GM23248 (cell line): ENCODE data around the gene PRKD1. TPM values are rescaled to one million over a fixed set of nuclear protein-coding genes. Genes with fewer than 3 reads are reported as not detected.

Source experiments
- DNase-seq: peaks from one replicate; pipeline ENCODE4 v3.0.0-alpha.2; 2015
- H2AFZ ChIP-seq: fragments of 200-600 bp; sonication (generic); 2 replicates; pipeline ENCODE4 v1.6.1; 2016; ENCODE audit warnings: antibody characterized with exemption
- H3F3A ChIP-seq: fragments of 200-600 bp; sonication (generic); 2 replicates; pipeline ENCODE4 v1.6.1; 2016; ENCODE audit warnings: mild to moderate bottlenecking, antibody characterized with exemption, mixed run types; ENCODE audit not compliant: insufficient read depth
- H3K27ac ChIP-seq: fragments of 200-600 bp; sonication (generic); 2 replicates; pipeline ENCODE4 v1.5.1; 2016; ENCODE audit warnings: mild to moderate bottlenecking
- H3K27me3 ChIP-seq: fragments of 200-600 bp; sonication (generic); replicated peaks from 2 replicates; pipeline ENCODE4 v1.6.1; 2016; ENCODE audit warnings: mild to moderate bottlenecking; ENCODE audit not compliant: insufficient read depth
- H3K36me3 ChIP-seq: fragments of 200-600 bp; sonication (generic); 2 replicates; pipeline ENCODE4 v1.6.1; 2016; ENCODE audit warnings: low read depth, mild to moderate bottlenecking
- H3K4me1 ChIP-seq: fragments of 200-600 bp; sonication (generic); 2 replicates; pipeline ENCODE4 v1.6.1; 2016; ENCODE audit warnings: mild to moderate bottlenecking; ENCODE audit not compliant: insufficient read depth
- H3K4me2 ChIP-seq: fragments of 200-600 bp; sonication (generic); one replicate; pipeline ENCODE4 v1.6.1; 2016; ENCODE audit warnings: mild to moderate bottlenecking; ENCODE audit not compliant: unreplicated experiment
- H3K4me3 ChIP-seq: fragments of 200-600 bp; sonication (generic); 2 replicates; pipeline ENCODE4 v1.5.1; 2016; ENCODE audit warnings: mild to moderate bottlenecking
- H3K79me2 ChIP-seq: fragments of 200-600 bp; sonication (generic); 2 replicates; pipeline ENCODE4 v1.6.1; 2016; ENCODE audit warnings: mild to moderate bottlenecking; ENCODE audit not compliant: insufficient read depth
- H3K9ac ChIP-seq: fragments of 200-600 bp; sonication (generic); 2 replicates; pipeline ENCODE4 v1.6.1; 2016; ENCODE audit warnings: mild to moderate bottlenecking
- H3K9me2 ChIP-seq: fragments of 200-600 bp; sonication (generic); 2 replicates; pipeline ENCODE4 v1.6.1; 2016; ENCODE audit warnings: mixed run types, mild to moderate bottlenecking, moderate library complexity; ENCODE audit not compliant: insufficient read depth
- H3K9me3 ChIP-seq: fragments of 200-600 bp; sonication (generic); one replicate; pipeline ENCODE4 v1.6.1; 2017; ENCODE audit warnings: low read depth
- H4K20me1 ChIP-seq: fragments of 200-600 bp; sonication (generic); 2 replicates; pipeline ENCODE4 v1.6.0; 2016; ENCODE audit not compliant: insufficient read depth
- EZH2 ChIP-seq: fragments of 200-600 bp; sonication (generic); IDR thresholded peaks from 2 replicates; pipeline ENCODE4 v1.6.1; 2018; ENCODE audit warnings: antibody characterized with exemption, mild to moderate bottlenecking; ENCODE audit not compliant: insufficient read depth, poor library complexity, severe bottlenecking
- EZH2phosphoT487 ChIP-seq: fragments of 200-600 bp; sonication (generic); IDR thresholded peaks from 2 replicates; pipeline ENCODE4 v1.6.1; 2018; ENCODE audit warnings: antibody characterized with exemption, moderate library complexity, mild to moderate bottlenecking, low read depth; ENCODE audit not compliant: insufficient read depth
- whole genome bisulfite sequencing, 2 experiments: methylation state at CpG; one replicate each; pipeline ENCODE4 v1.1.6; 2015 to 2017; ENCODE audit warnings: low lambda C conversion rate in 2 of 2, low coverage in 1 of 2; ENCODE audit errors: missing lambda C conversion rate in 2 of 2; 5-methylcytosine and 5-hydroxymethylcytosine counted together
- in situ Hi-C: fragments of 300-500 bp; cut with MboI; formaldehyde crosslinking; loops from 2 replicates; pipeline ENCODE4 v1.15.0; 2020
- polyA plus RNA-seq: library from polyadenylated mRNA; unstranded; fragments of >200 nt; fragmentation: Nextera tagmentation; extraction: Ambion mirVana; gene quantifications from 2 replicates; pipeline ENCODE4 v1.2.1, GENCODE V29; 2016
- total RNA-seq: library from RNA; depleted of rRNA; stranded (reverse); fragments of >200 nt; shearing (Covaris generic); gene quantifications from 2 replicates; pipeline ENCODE4 v1.2.3, GENCODE V29; 2014

The PRKD1 gene
- total and polyA plus RNA-seq, 2 experiments from 2014 or later, result 24.2 to 30.7 TPM

DNA sequence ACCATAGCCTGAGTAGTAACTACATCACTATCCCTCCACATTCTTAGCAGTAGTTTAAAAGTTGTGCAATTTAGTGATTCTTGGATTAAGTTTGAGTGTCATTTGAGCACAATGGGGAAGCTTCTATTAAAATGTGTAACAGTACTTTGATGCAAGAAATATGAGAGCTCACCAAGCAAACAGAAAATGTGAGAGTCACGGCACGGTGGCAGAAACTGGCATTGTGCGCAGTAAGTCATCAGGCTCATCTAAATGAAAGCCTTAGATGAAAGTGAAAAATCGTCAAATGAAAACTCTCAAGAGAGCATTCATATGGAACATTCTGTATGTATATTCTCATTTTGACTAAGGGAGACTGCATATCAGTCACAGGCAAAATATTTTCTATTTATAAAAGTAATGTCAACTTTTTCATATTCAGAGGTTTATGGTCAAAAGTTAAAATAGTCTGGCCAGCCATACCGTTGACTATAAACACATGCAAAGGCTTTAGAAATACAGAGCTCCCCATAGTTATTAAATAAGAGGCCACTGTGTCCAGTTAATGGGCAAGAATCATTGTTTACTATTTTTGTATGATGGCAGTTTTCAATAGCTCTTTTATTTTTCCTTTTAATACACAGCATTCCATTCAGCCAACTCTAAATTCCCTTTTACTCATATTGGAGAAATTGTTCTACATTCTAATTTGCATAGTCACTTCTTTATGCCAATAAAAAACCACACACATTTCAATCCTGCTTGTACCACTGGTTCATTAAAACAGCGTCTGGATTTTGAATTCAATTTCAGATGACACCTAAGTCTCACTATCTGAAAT is 167.9 kb downstream of the PRKD1 start:
- in situ Hi-C loops, result no loop called here
- H3K27ac ChIP-seq, result no peak overlapping the region
- peak; percentile 27 for DNase-seq
- H4K20me1 ChIP-seq, result no peaks in the 10 kb centered on the region
- H3K4me3 ChIP-seq, result no peak overlapping the region
- H3K9me3 ChIP-seq, result no peaks in the 10 kb centered on the region
- H3K4me2 ChIP-seq, result no peak overlapping the region
- peaks cover 91% of the 10 kb centered on the region for H3K79me2 ChIP-seq
- no peaks in the 10 kb centered on the region for H3K27me3 ChIP-seq
- no peaks in the 10 kb centered on the region for H3K9me2 ChIP-seq
- H3K4me1 ChIP-seq, result peaks cover 12% of the 10 kb centered on the region
- WGBS, 2 experiments, result 88 to 92% methylated on average over 6 of the region's 6 CpGs
- TF ChIP-seq EZH2phosphoT487 (no peak), EZH2 (no peak)
- H3K9ac ChIP-seq, result no peak overlapping the region
- H2AFZ ChIP-seq, result no peak overlapping the region
- H3K36me3 ChIP-seq, result no peaks in the 10 kb centered on the region
- H3F3A ChIP-seq, result no peaks in the 10 kb centered on the region

DNA sequence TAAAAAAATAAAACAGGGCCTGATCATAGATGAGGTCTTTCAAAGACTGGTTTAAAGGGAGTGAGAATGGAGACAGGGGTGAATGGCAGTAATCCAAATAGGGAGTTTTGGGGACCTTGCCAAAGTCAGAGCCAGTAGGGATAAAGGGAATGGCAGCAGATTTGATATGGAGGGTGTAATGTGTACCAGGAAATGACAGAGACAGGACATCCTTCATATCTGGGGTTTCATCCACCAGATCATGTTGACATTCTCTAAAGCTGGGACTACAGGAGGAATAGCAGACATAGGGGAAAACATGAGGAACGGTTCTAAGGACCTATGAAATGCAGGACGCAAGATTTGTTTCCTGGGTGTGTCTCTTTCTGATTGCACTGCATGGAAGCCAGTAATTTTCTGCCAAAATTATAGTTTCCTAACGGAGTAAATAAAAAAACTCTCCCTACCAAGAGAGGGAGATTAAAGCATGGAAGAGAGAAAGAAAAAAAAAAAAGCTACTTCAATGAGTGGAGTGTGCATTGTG is 169.9 kb downstream of the PRKD1 start:
- Histone ChIP-seq H3K79me2 (peaks cover 94% of the 10 kb centered on the region), H3K27ac (no peak overlapping the region), H3K9me3 (no peaks in the 10 kb centered on the region), H3K4me1 (peaks cover 12% of the 10 kb centered on the region), H3K9ac (no peak overlapping the region), H3K27me3 (no peaks in the 10 kb centered on the region), H3F3A (no peaks in the 10 kb centered on the region), H2AFZ (no peak overlapping the region), H3K4me2 (no peak overlapping the region), H3K36me3 (no peaks in the 10 kb centered on the region), H3K9me2 (no peaks in the 10 kb centered on the region), H3K4me3 (no peak overlapping the region), H4K20me1 (peaks cover 4% of the 10 kb centered on the region; the same call in 1 of the 2 replicates)
- DNase-seq, result no peak
- no peak for TF ChIP-seq EZH2phosphoT487
- TF ChIP-seq EZH2, result no peak
- in situ Hi-C loops, result no loop called here
- WGBS, 2 experiments, result 35 to 43% methylated on average over 3 of the region's 3 CpGs

DNA sequence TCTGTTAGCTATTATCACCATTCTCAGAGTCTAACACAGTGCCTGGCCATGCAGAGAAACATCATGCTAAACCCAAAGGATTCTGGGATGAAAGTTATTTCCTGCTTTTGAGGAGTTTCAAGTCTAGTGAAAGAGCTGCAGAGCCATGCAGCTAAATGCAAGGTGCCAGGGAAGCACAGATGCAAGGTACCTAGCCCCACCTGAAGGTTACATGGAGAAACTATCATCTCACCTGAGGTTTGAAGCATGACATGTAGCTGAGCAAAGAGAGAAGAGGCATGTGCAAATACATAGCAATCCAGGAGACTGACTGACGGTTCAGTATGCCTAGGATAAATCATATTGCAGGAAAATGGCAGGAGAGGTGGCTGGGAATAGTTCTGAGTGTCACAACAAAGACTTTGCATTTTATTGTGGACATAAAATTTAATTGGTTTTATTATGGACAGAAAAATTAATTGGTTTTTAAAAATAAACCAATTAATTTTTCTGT is 170.4 kb downstream of the PRKD1 start:
- Histone ChIP-seq H3K27me3 (no peaks in the 10 kb centered on the region), H3K79me2 (peaks cover 92% of the 10 kb centered on the region), H3F3A (no peaks in the 10 kb centered on the region), H3K36me3 (no peaks in the 10 kb centered on the region), H2AFZ (no peak overlapping the region), H3K9me2 (no peaks in the 10 kb centered on the region), H3K27ac (no peak overlapping the region), H3K9ac (no peak overlapping the region), H3K4me3 (no peak overlapping the region), H3K4me2 (no peak overlapping the region), H4K20me1 (peaks cover 4% of the 10 kb centered on the region; the same call in 1 of the 2 replicates), H3K4me1 (peaks cover 12% of the 10 kb centered on the region), H3K9me3 (no peaks in the 10 kb centered on the region)
- TF ChIP-seq EZH2phosphoT487 (no peak), EZH2 (no peak)
- in situ Hi-C loops, result no loop called here
- WGBS, 2 experiments, result 100% methylated on average over 1 of the region's 1 CpG
- no peak for DNase-seq

DNA sequence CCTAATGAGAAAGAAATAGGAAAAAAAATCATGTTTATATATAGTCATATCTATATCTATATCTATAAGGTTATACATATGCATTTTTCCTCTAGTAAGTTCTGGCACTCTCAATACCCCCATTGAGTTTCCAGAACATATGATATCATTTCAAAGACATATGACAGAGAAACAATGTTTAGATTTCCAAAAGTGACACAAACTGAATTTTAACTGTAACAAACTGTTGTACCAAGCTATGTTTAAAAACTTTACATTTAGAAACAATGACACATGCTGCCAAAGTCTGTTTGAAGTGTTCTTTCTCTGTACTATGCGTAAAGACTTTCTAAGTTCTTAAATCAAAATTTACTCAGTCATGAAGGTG is 171.6 kb downstream of the PRKD1 start:
- H4K20me1 ChIP-seq, result peaks cover 4% of the 10 kb centered on the region; the same call in 1 of the 2 replicates
- H3K4me3 ChIP-seq, result no peak overlapping the region
- peaks cover 88% of the 10 kb centered on the region for H3K79me2 ChIP-seq
- H3K27ac ChIP-seq, result no peak overlapping the region
- no peak overlapping the region for H3K9ac ChIP-seq
- TF ChIP-seq EZH2 (no peak), EZH2phosphoT487 (no peak)
- H2AFZ ChIP-seq, result no peak overlapping the region
- H3K4me2 ChIP-seq, result no peak overlapping the region
- no peaks in the 10 kb centered on the region for H3K9me2 ChIP-seq
- H3K27me3 ChIP-seq, result no peaks in the 10 kb centered on the region
- H3K4me1 ChIP-seq, result peaks cover 12% of the 10 kb centered on the region
- no peaks in the 10 kb centered on the region for H3F3A ChIP-seq
- in situ Hi-C loops, result no loop called here
- WGBS, 2 experiments, result 100% methylated on average over 1 of the region's 1 CpG
- DNase-seq, result no peak
- H3K36me3 ChIP-seq, result no peaks in the 10 kb centered on the region
- H3K9me3 ChIP-seq, result no peaks in the 10 kb centered on the region
